Posterior vena cava (tissue), 2 donors: ENCODE data around the gene ZDHHC18. TPM values are rescaled to one million over a fixed set of nuclear protein-coding genes. Genes with fewer than 3 reads are reported as not detected.
"Not testable (repeated sequence)": the region's sequence is repeated elsewhere in the genome, so short reads cannot be mapped to it uniquely, and the experiment has no call there.

ENCODE experiments used
- DNase-seq: peaks from one replicate; pipeline ENCODE4 v3.0.0-alpha.2; 2020; ENCODE audit warnings: low spot score
- intact Hi-C, 2 donors: fragments of 100-400 bp; cut with DNase I; formaldehyde crosslinking; loops; one replicate each; pipeline versions ENCODE4 v1.14.1 to v1.14.2; 2022 to 2023
- total RNA-seq, 2 donors: library from RNA; stranded (reverse); fragmentation: NEBNext Ultra II Directional; extraction: Animal tissue kit (Norgen Biotek cat#: 25700); gene quantifications; one replicate each; pipeline ENCODE4 v1.2.1, GENCODE V29; 2021
- donor health status: DM: yes; HTN: yes; CAD: no.
- donor health status: DM: yes; HTN: yes; CAD: no.

ZDHHC18 gene
- total RNA-seq, 2 donors from 2014 or later: 17.4 to 17.7 TPM

DNA sequence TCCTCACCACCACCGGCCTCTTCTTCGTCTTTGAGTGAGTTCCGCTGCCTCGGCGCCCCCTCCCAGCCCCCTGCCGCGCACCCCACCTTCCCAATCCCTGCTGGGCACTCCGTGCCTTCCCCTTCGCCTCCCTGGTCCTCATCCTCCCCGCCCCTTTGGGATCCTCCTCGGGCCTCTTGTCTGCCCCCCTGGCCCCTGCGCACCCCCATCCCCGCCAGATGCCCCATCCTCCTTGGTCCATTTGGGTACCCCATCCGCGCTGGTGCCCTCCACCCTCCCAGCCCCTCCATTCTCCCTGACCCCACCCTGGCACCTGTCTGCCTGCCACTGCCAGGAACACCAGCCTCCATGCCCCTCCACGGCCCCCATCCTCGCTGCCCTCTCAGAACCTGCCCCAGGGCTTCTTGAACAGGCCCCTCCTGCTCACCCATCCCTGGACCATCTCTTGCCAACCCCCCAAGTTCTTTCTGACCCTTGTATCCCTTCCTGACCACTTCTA lies 667 bp downstream of the ZDHHC18 start:
- no peak for DNase-seq
- intact Hi-C loops: no loop called here

DNA sequence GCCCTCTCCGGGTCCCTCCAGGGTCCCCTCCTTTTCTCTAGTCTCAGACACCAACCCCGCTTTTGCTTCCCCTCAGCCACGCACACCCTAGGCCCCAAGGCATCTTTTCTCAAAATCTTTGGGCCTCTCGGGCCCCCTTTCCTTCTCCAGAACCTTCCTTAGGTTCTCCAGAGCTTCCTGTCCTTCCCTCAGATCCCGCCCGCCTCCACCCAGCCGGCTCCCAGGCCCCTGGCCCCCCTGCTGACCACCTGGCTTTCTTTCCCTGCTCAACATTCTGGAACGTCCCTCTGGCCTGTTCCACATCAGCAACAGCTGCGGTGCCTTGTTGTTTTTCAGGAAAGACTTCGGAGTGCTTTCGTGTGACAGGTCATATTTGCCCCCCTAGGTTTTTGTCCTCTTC lies 1.2 kb downstream of the ZDHHC18 start:
- intact Hi-C loops: no loop called here
- no peak for DNase-seq

DNA sequence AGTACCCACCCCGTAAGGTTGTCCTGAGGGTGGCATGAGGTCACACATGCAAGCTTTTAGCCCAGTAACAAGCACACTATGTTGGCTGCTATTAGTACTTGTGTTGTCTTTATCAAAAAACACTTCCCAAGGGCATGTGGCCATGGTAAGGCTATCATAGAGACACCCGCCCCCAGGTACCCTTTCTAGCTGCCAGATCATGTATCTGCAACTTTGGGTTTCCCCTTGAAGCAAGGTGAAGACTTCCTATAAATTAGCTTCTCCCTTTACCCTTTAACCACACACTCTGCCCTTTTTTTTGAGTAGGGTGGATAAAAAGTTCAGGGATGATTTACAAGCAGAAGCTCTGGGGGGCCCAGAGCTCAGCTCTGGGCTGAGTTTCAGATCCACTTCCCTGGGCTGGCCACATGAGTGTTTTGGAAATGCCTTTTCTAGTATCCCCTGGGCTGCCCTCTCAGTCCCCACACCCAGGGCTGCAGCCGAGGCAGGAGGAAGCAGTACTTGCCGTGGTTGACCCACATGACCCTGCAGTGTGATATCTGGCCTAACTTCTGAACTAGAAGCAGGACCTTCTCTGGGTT lies 2.0 kb downstream of the ZDHHC18 start:
- intact Hi-C loops: no loop called here
- DNase-seq: no peak

DNA sequence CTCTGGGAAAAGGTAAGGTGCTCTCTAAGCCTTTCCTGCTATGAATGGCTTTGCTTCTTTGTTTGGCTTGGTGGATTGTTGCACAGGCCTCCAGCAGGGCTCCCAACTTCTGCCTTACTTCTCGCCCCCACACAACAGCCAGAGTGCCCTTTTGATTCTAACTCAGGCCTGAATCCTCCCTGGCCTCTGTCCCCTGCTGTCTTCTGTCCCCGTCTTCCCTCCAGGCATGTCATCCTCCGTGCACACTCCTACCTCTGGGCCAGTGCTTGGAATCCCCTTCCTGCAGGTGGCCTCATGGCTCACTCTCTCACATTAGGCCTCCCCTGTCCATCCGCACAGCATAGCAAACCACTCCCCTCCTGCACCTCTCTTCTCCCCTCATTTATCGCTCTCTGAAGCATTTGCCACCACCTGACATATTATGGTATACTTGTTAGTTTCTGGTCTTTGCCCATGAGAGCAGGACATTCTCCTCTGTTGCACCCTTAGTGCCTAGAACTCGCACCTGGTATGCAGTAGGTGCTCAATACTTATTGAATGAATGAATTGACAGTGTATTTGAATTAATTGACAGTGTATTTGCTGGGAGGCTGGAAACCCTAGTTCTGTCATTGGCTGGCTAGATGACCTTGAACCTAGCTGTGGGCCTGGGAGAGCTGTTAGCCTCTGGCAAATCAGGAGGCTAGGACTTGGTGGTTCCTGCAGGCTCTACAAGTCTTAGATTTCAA lies 2.9 kb downstream of the ZDHHC18 start:
- no peak for DNase-seq
- intact Hi-C loops: no loop called here

GRCh38 chr1:26831059-26831458 lies 4.6 kb downstream of the ZDHHC18 start:
- intact Hi-C loops: no loop called here

GRCh38 chr1:26831546-26832248 lies 5.2 kb downstream of the ZDHHC18 start:
- no peak for DNase-seq
- intact Hi-C loops: no loop called here

More at GRCh38 chr1:26831059-26831458, 4.6 kb downstream of the ZDHHC18 start:
- no peak for DNase-seq

DNA sequence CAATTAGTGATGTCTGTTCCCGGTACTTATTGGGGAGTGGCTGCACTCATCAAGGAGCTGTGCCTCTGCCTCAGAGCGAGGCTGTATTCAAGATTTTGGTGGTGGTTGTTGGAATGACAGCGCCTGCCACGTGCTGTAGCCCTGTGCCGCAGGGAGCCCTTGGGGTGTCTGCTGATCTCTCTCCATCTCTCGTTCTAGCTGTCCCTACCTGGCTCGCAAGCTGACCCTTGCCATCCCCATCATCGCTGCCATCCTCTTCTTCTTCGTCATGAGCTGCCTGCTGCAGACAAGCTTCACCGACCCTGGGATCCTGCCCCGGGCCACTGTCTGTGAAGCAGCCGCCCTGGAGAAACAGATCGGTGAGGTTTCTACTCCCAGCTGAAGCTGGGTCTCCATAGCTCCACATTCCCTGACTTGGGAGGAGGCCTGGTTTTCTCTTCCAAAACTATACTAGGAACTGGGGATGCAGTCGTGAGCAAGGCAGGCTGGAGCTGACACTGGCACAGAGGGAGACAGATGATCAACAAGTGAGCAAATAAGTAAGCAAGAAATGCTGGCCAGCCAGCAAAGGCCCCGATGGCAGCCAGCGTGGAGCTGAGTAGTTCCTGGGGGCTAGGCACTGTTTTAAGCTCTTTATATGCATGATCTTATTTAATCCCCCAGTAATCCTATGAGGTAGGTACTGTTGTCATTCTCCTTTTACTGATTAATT lies 5.9 kb downstream of the ZDHHC18 start:
- no peak for DNase-seq
- intact Hi-C loops: no loop called here

DNA sequence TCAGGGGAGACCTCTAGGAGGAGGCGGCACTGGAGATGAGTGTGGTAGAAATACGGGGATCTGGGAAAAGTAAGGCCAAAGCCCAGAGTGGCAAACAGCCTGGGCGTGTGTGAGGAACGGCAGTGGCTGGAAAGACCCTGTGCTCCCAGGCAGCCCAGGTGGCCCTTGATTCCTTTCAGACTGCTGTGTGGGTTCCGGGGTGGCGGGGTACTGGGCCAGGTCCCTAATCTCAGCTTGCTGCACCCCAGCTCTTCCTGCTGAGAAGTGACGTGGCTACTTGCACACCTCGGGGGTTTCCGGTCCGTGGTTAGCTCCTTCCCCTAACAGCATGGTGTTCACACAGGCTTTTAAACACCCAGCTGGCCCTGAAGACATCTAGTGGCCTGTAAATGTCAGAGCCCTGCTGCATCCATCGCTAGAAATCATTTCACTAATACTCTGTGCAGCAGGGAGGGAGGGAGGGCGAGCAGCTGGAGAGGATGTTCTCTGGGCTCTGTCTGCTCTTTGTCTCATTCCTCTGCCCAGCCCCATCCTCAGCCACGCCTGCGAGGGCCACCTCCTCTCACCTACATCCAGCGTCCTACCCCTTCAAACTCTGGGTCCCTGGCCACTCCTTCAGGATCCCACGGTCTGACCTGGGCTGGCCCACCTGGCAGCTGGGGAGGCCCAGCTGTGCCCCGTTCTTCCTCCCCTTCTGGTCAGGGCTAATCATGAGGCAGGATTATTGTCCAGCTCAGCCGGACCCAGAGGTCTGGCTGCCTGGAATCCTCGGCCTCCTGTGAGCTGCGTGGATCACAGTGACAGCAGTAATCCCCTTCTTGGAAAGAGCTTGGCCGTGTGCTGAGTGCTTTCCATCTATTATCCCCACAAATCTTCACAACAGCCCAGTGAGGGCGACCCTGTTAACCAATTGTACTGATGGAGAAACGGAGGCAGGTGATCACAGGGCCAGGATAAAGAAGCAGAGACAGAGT lies 7.2 kb downstream of the ZDHHC18 start:
- intact Hi-C loops: no loop called here
- DNase-seq: no peak

DNA sequence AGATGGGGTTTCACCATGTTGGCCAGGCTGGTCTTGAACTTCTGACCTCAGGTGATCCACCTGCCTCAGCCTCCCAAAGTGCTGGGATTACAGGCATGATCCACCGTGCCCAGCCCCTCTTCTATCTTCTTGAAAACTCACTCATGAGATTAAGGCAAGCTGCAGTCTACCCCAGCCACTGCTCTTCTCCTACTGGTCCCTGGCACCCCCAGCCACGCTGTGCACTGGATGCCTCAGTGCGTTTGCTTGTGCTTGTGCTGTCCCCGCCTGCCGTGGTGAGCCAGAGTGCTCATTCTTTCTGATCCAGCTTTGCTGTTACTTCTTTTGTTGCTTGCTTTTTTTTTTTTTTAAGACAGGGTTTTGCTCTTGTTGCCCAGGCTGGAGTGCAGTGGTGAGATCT lies 11.2 kb downstream of the ZDHHC18 start:
- DNase-seq: not testable (repeated sequence)

GRCh38 chr1:26838474-26839338 lies 12.2 kb downstream of the ZDHHC18 start:
- DNase-seq: no peak
- intact Hi-C loops: no loop called here

More for the DNA sequence above, 11.2 kb downstream of the ZDHHC18 start:
- intact Hi-C loops: not testable (repeated sequence)

GRCh38 chr1:26839339-26839722 lies 12.8 kb downstream of the ZDHHC18 start:
- no peak for DNase-seq
- intact Hi-C loops: no loop called here

- DNase-seq: no peak
- intact Hi-C loops: no loop called here
Measured at GRCh38 chr1:26839779-26840178, 13.3 kb downstream of the ZDHHC18 start.

GRCh38 chr1:26844424-26845196 lies 18.1 kb downstream of the ZDHHC18 start:
- intact Hi-C loops: no loop called here
- no peak for DNase-seq

- intact Hi-C loops, DNase-seq: not testable (repeated sequence)
Measured at GRCh38 chr1:26847826-26848225, 21.3 kb downstream of the ZDHHC18 start.

DNA sequence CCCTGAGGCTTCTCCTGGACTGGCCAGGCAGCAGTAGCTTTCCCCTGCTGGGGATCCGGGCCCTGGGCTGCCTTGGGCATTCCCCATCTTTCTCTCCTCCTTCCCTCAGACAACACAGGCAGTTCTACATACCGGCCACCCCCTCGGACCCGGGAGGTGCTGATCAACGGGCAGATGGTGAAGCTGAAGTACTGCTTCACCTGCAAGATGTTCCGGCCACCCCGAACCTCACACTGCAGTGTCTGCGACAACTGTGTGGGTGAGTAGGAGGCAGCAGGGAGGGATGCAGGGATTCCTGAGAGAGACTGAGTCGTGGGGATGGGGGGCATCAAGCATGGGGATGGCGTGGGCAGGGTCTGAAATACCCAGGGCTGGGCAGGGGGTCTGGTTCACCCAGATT lies 22.0 kb downstream of the ZDHHC18 start:
- DNase-seq: no peak
- intact Hi-C loops: no loop called here

- no peak for DNase-seq
- intact Hi-C loops: no loop called here
Measured at GRCh38 chr1:26848941-26849774, 22.7 kb downstream of the ZDHHC18 start.
